ENCODE results near the gene RFT1. TPM values are rescaled to one million over a fixed set of nuclear protein-coding genes. Genes with fewer than 3 reads are reported as not detected.
"Not testable (repeated sequence)": the region's sequence is repeated elsewhere in the genome, so short reads cannot be mapped to it uniquely, and the experiment has no call there.

RFT1 gene
- total RNA-seq, 4 donors from 2014 or later: 8.3 to 19.7 (median 10.2) TPM

- no peak for TF ChIP-seq EP300 (IDR thresholded peaks at IDR 0.05)
- no peak for TF ChIP-seq POLR2A (IDR thresholded peaks at IDR 0.05)
- H3K36me3 ChIP-seq: no peaks in the 10 kb centered on the region
- peaks cover 44% of the 10 kb centered on the region for H3K4me1 ChIP-seq
- H3K27me3 ChIP-seq: peaks cover 6% of the 10 kb centered on the region
- H3K9me3 ChIP-seq: no peaks in the 10 kb centered on the region
- WGBS: 62% methylated on average over 3 of the region's 6 CpGs
- no peak overlapping the region for H3K27ac ChIP-seq
- H3K4me3 ChIP-seq: no peak overlapping the region
- no peak for DNase-seq (ENCODE audit: low spot score in 2 of 2)
Observed at GRCh38 chr3:53153980-53154379, 23.7 kb upstream of the RFT1 start.

DNA sequence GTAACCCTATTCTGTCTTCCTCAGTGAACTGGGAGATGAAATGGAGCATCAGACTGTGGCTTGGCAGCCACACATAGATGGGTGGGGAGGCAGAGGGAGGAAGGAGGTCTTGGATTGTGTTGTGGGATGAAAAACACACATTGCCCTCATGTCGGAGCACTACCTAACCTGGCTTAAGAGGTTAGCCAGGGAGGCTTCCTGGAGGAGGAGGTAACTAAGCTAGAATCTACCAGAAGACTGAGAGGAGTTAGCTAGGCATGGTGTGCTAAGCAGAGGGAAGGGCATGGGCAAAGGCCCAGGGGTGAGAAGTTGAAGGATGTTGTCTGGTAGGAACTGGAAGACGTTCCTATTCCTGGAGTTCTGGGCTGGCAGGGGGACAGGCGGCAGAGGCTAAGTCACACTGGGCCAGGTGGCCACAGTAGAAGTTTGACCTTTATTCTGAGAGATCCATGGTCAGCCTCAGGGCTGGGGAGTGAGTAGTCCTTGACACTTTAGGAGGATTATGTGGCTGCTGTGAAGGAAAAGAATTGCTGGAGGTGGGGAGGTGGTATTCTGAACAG, 23.1 kb upstream of the RFT1 start:
- WGBS: 73% methylated on average over 3 of the region's 3 CpGs
- TF ChIP-seq POLR2A (IDR thresholded peaks at IDR 0.05) (no peak), EP300 (IDR thresholded peaks at IDR 0.05) (no peak), POLR2AphosphoS5 (IDR thresholded peaks at IDR 0.05) (no peak)
- TF ChIP-seq, protein P1, sequence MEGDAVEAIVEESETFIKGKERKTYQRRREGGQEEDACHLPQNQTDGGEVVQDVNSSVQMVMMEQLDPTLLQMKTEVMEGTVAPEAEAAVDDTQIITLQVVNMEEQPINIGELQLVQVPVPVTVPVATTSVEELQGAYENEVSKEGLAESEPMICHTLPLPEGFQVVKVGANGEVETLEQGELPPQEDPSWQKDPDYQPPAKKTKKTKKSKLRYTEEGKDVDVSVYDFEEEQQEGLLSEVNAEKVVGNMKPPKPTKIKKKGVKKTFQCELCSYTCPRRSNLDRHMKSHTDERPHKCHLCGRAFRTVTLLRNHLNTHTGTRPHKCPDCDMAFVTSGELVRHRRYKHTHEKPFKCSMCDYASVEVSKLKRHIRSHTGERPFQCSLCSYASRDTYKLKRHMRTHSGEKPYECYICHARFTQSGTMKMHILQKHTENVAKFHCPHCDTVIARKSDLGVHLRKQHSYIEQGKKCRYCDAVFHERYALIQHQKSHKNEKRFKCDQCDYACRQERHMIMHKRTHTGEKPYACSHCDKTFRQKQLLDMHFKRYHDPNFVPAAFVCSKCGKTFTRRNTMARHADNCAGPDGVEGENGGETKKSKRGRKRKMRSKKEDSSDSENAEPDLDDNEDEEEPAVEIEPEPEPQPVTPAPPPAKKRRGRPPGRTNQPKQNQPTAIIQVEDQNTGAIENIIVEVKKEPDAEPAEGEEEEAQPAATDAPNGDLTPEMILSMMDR (IDR thresholded peaks at IDR 0.05): no peak
- H3K27me3 ChIP-seq: peaks cover 6% of the 10 kb centered on the region
- H3K4me3 ChIP-seq: no peak overlapping the region
- no peaks in the 10 kb centered on the region for H3K9me3 ChIP-seq
- peaks cover 44% of the 10 kb centered on the region for H3K4me1 ChIP-seq
- no peak for DNase-seq (ENCODE audit: low spot score in 2 of 2)
- H3K27ac ChIP-seq: no peak overlapping the region
- no peaks in the 10 kb centered on the region for H3K36me3 ChIP-seq

- WGBS: 91% methylated on average over 12 of the region's 20 CpGs
Observed at GRCh38 chr3:53151870-53152660, 21.8 kb upstream of the RFT1 start.

DNA sequence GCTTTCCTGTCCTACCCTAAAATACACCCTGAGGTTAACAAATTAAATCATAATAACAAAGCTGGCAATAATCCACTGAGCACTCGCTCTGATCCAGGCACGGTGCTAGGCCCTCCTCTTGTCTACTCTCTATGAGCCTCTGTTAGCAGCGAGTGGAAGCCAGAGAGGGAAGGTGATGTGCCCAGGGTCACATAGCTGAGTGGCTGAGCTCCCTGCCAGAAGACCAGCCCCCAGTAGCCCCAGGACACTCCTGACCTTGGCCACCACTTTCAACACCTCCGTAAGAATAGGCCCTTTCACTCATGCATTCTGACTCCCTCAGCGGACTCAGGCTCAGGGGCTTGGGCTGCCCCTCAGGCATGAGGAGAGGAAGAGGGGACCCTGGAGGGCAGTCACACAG, 21.2 kb upstream of the RFT1 start:
- no peak overlapping the region for H3K27ac ChIP-seq
- H3K4me1 ChIP-seq: peaks cover 44% of the 10 kb centered on the region
- WGBS: 78% methylated on average over 3 of the region's 5 CpGs
- TF ChIP-seq POLR2AphosphoS5 (IDR thresholded peaks at IDR 0.05) (no peak), EP300 (IDR thresholded peaks at IDR 0.05) (no peak), POLR2A (IDR thresholded peaks at IDR 0.05) (no peak)
- TF ChIP-seq, protein P1 (IDR thresholded peaks at IDR 0.05): no peak
- no peak overlapping the region for H3K4me3 ChIP-seq
- H3K36me3 ChIP-seq: no peaks in the 10 kb centered on the region
- DNase-seq (ENCODE audit: low spot score in 2 of 2): no peak
- H3K9me3 ChIP-seq: no peaks in the 10 kb centered on the region
- peaks cover 6% of the 10 kb centered on the region for H3K27me3 ChIP-seq

More at GRCh38 chr3:53151870-53152660, 21.8 kb upstream of the RFT1 start:
- H3K9me3 ChIP-seq: no peaks in the 10 kb centered on the region
- H3K27me3 ChIP-seq: peaks cover 6% of the 10 kb centered on the region
- TF ChIP-seq POLR2A (IDR thresholded peaks at IDR 0.05): no peak
- TF ChIP-seq, protein P1 (IDR thresholded peaks at IDR 0.05): no peak
- no peak overlapping the region for H3K27ac ChIP-seq
- DNase-seq (ENCODE audit: low spot score in 2 of 2): no peak
- peaks cover 49% of the 10 kb centered on the region for H3K4me1 ChIP-seq
- H3K36me3 ChIP-seq: no peaks in the 10 kb centered on the region
- no peak overlapping the region for H3K4me3 ChIP-seq

GRCh38 chr3:53151086-53151438, 20.8 kb upstream of the RFT1 start:
- 81% methylated on average over 9 of the region's 9 CpGs for WGBS
- peaks cover 40% of the 10 kb centered on the region for H3K4me1 ChIP-seq
- H3K27ac ChIP-seq; DNase-seq (ENCODE audit: low spot score in 2 of 2); H3K4me3 ChIP-seq; H3K27me3 ChIP-seq; H3K9me3 ChIP-seq; H3K36me3 ChIP-seq: not testable (repeated sequence)

DNA sequence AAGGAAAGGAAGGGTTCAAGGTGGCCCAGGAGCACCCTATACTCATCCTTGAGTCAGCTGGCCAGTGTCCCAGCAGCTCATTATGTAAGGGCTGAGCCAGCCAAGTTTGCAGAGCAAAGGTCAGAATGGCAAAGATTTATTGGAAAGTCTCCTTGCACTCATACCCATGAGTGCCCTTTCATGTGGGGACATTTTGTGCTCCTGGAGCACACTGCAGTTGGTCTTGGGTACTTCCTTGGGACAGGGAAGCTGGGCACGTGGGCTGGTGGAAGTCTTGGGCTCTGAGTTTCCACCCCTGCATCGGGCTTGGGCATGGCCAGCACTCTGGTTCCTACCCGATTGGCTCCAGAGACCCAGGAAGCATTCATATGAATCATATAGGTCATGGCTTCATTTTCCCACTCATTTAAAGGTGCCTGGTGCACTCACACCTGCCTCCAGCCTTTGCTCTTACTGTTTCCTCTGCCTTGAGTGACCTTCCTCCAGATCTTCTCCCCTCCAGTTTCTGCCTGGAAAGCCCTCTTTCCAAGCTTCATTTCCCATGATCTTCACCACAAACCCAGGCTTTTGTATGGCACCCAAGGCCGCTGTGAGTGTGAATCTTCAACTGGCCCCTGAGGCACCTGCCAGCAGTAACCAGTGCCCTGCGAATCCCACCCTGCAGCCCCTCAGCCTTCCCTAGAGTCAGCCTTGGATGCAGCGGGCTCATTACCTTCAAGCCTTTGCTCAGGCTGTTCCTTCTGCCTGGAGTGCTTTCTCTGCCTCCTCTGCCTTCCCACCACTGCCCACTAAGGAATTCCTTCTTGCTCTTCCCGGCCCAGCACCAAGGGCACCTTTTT, 20.2 kb upstream of the RFT1 start:
- Histone ChIP-seq H3K36me3 (no peaks in the 10 kb centered on the region), H3K27ac (no peak overlapping the region), H3K9me3 (no peaks in the 10 kb centered on the region), H3K27me3 (peaks cover 6% of the 10 kb centered on the region), H3K4me3 (no peak overlapping the region), H3K4me1 (peaks cover 34% of the 10 kb centered on the region)
- no peak for DNase-seq (ENCODE audit: low spot score in 2 of 2)
- WGBS: 74% methylated on average over 7 of the region's 7 CpGs
- TF ChIP-seq POLR2A (IDR thresholded peaks at IDR 0.05) (no peak), POLR2AphosphoS5 (IDR thresholded peaks at IDR 0.05) (no peak), EP300 (IDR thresholded peaks at IDR 0.05) (no peak)
- TF ChIP-seq, protein P1 (IDR thresholded peaks at IDR 0.05): no peak
